GM19240 (cell line): ENCODE measurements around the gene CCL19.

Experiments
- DNase-seq: peaks from one replicate; pipeline ENCODE4 v3.0.0; 2011; ENCODE audit warnings: low spot score; ENCODE audit not compliant: insufficient read length

The CCL19 gene

GRCh38 chr9:34694811-34695210 is 3.7 kb upstream of the CCL19 start:
- no peak for DNase-seq

GRCh38 chr9:34693560-34693959 is 2.5 kb upstream of the CCL19 start:
- DNase-seq, result no peak

GRCh38 chr9:34691936-34692315 is 850 bp upstream of the CCL19 start:
- DNase-seq, result no peak

GRCh38 chr9:34689512-34689911 is 1.6 kb downstream of the CCL19 start:
- DNase-seq, result no peak

GRCh38 chr9:34689116-34689470 is 2.0 kb downstream of the CCL19 start:
- no peak for DNase-seq

- DNase-seq, result no peak
Measured at GRCh38 chr9:34688329-34689115, 2.6 kb downstream of the CCL19 start.

GRCh38 chr9:34687276-34688030 is 3.6 kb downstream of the CCL19 start:
- DNase-seq, result no peak

- no peak for DNase-seq
Measured at GRCh38 chr9:34686732-34687131, 4.3 kb downstream of the CCL19 start.

GRCh38 chr9:34686231-34686630 is 4.8 kb downstream of the CCL19 start:
- DNase-seq, result no peak

GRCh38 chr9:34685591-34685990 is 5.5 kb downstream of the CCL19 start:
- no peak for DNase-seq

GRCh38 chr9:34684816-34685215 is 6.3 kb downstream of the CCL19 start:
- no peak for DNase-seq

GRCh38 chr9:34684145-34684544 is 6.9 kb downstream of the CCL19 start:
- DNase-seq, result no peak

- no peak for DNase-seq
Measured at GRCh38 chr9:34675869-34676268, 15.2 kb downstream of the CCL19 start.

- peak; percentile 48 for DNase-seq
Measured at GRCh38 chr9:34675048-34675714, 15.9 kb downstream of the CCL19 start.

GRCh38 chr9:34674440-34674839 is 16.6 kb downstream of the CCL19 start:
- DNase-seq, result no peak

GRCh38 chr9:34671307-34671706 is 19.8 kb downstream of the CCL19 start:
- no peak for DNase-seq

- no peak for DNase-seq
Measured at GRCh38 chr9:34669809-34670562, 21.1 kb downstream of the CCL19 start.

- DNase-seq, result peak; percentile 72
Measured at GRCh38 chr9:34665381-34666250, 25.5 kb downstream of the CCL19 start.

GRCh38 chr9:34665067-34665380 is 26.1 kb downstream of the CCL19 start:
- DNase-seq, result no peak

GRCh38 chr9:34664281-34665066 is 26.6 kb downstream of the CCL19 start:
- peak; percentile 61 for DNase-seq
